ENCODE results near the gene CLASP2.
"Not testable (repeated sequence)": the region's sequence is repeated elsewhere in the genome, so short reads cannot be mapped to it uniquely, and the experiment has no call there.

Gene CLASP2

GRCh38 chr3:33717866-33718594, at the start of gene CLASP2:
Gene CLASP2 (minus strand): TSS chr3:33718254. CDS start chr3:33718002, 252 bp downstream.
- DNase-seq, result peak; percentile 92

DNA sequence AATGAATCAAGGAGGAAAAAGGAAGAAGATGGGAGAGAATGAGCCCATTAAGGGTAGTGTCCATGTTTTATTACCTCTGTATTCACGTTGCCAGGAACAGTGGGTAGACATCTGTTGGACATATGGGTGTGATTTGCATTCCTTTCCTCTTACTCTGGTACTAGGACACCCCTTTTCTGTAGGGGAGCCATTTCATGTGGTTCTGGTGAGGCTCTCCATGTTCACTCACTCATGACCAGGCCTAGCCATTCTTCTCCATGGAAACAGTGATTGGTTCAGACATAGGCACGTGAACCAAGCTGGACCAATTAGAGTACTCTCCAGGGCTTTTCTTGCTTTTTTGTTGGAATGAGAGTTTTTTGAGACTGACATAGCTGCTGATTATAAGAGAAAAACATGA, 40.8 kb upstream of the CLASP2 start:
- DNase-seq, result no peak

DNA sequence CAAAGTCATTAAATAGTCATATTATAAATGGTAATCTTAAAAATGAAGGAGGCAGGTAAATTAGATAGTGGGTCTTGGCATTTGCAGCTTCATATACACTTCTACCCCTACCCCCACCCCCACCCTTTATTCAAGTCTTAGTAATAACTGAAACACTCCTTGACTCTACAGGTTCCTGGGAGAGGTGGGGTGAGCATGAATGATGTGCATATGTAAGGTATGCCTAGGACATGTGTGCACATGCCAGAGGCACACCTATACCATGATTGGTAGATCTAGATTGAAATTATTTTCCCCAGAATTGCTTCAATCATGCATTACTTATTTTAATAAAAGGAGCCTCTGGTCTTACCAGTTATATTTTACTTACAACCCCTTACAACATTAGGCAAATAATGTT, 40.2 kb upstream of the CLASP2 start:
- no peak for DNase-seq

GRCh38 chr3:33754391-33754790, 36.3 kb upstream of the CLASP2 start:
- not testable (repeated sequence) for DNase-seq

DNA sequence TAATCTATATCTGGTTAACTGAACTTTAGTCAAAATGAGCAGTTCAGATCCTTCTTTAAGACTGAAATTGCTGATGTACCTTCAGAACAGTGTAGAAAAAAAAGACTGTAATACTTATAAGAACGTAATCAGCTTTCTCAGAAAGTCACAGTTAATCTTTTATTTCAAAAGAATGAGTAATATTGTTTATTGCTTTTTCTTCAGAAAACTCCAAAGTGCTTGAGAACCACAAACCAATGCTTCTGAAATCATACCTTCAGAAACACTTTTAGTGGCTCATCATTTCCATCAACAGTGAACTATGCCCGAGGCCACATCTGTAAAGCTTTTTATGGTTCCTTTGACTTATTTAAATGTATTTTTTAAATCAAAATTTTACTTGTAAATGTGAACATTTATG, 33.3 kb upstream of the CLASP2 start:
- no peak for DNase-seq

- no peak for DNase-seq
Measured at GRCh38 chr3:33750211-33750548, 32.1 kb upstream of the CLASP2 start.

GRCh38 chr3:33749546-33750210, 31.6 kb upstream of the CLASP2 start:
- DNase-seq, result no peak

DNA sequence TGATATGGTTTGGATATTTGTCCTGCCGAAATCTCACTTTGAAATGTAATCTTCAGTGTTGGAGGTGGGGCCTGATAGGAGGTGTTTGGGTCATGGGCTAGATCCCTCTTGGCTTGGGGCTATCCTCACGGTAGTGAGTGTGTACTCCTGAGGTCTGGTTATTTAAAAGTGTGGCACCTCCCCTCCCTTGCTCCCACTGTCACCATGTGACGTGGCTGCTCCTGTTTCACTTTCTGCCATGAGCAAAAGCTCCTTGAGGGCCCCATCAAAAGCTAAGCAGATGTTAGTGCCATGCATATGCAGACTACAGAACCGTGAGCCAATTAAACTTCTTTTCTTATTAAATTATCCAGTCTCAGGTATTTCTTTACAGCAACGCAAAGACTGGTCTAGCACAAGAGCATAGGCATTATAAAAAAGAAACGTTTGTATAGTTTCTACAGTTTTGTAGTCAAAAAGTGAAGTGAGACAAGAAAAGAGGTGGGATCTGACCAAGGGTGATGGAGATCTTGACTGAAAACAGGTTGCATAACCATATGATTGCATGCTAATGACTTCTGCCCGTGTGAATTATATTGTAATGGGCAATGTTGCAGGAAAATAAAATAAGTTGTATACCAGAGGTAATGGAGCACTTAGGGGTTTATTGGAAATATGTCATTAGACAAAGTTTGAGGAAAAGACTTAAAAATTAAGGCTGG, 28.5 kb upstream of the CLASP2 start:
- DNase-seq, result no peak

DNA sequence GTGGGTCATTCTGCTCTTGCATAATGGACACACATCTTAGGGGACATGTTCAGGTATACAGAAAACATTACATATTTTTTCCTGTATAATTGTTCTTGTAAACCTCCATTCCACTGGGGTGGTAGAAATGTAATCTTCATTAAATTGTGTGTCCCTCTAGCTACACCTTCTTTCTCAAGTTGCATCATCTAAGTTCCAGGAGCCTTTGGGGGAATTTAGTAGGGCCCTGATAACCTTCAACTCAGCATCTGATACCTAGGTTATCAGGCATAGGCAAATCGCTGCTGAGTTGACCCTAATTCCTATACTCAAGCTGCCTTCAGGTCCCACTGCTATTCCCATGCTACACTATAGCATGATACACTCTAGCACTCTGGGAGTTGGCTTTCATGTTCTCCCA, 19.1 kb upstream of the CLASP2 start:
- no peak for DNase-seq

- no peak for DNase-seq
Measured at GRCh38 chr3:33732394-33732793, 14.3 kb upstream of the CLASP2 start.

DNA sequence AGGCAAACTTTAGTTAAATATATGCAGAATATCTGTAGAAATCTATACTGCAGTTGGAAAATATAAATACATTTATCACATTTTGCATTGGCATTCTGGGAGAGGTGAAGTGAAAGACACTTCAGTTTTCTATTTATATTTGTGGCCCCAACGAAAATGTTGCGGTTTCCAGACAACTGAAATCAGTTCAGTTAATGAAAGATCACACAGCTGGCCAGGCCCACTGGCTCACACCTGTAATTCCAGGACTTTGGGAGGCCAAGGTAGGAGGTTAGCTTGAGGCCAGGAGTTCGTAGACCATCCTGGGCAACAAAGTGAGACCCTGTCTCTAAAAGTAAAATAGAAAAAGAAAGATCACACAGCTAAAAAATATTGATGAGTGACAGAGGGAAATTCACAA, 11.9 kb upstream of the CLASP2 start:
- no peak for DNase-seq

DNA sequence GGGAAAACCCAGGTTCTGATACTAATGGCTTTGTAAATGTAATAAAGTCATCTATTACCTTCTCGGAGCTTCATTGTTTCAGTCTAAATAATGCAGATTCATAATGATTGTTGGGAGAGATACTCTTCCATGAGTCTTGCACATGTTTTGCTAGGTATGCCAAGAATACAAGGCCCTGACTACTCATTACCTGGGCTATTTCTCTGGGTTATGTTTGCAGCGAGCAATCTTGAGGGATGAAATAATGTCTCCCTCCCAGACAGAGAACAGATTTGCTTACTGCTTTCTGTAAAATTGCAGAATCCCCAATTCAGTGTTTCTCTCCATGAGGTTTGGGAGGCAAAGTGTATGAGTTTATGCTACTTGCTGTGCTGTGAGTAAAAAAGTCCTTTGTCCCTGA, 6.2 kb upstream of the CLASP2 start:
- DNase-seq, result no peak

GRCh38 chr3:33722626-33723370, 4.7 kb upstream of the CLASP2 start:
- no peak for DNase-seq

- no peak for DNase-seq
Measured at GRCh38 chr3:33722191-33722590, 4.1 kb upstream of the CLASP2 start.

DNA sequence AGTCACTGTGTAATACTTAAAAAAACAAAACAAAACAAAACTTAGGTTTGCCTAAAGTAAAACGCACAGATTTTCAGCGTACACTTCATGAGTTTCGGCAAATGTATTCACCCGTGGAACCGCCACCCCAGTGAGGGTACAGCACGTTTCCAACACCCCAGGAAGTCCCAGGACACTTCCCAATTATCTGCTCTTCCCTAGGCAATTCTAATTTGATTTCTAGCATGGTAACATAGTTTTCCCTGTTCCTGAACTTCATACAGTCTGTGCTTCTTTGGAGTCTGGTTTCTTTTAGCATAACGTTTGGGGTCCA, 497 bp upstream of the CLASP2 start:
- DNase-seq, result peak; percentile 26

- DNase-seq, result no peak
Measured at GRCh38 chr3:33717616-33717865, 513 bp downstream of the CLASP2 start.

GRCh38 chr3:33716227-33716626, 1.8 kb downstream of the CLASP2 start:
- DNase-seq, result no peak

- DNase-seq, result no peak
Measured at GRCh38 chr3:33711100-33711499, 7.0 kb downstream of the CLASP2 start.

DNA sequence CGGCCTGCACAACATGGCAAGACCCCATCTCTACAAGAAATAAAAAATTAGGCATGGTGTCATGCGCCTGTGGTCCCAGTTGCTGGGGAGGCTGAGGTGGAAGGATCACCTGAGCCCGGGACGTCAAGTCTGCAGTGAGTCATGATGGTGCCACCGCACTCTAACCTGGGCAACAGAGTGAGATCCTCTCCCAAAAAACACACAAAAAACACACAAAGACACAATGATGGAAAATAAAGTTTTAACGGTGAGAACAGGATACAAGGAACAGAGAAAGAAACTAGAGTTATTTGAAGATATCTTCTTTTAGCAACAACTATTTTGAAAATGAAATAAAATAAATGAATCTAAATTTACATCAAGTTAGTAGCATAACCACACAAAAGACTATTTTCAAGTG, 12.0 kb downstream of the CLASP2 start:
- no peak for DNase-seq

GRCh38 chr3:33704891-33705290, 13.2 kb downstream of the CLASP2 start:
- DNase-seq, result no peak

DNA sequence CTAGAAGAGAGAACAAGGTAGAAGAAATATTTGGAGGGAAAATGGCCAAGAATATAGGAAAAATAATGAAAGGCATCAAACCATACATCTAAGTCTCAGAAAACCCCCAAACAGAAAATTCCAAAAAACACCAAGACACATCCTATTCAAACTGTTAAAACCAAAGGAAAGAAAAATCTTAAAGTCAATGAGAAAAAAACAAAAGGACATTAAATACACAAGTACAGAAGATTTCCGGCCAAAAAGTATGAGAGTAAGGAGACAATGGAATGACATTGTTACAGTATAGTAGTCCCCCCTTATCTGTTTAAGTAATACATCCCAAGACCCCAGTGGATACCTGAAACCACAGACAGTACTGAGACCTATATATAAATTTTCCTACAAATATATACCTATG, 18.8 kb downstream of the CLASP2 start:
- DNase-seq, result no peak

- no peak for DNase-seq
Measured at GRCh38 chr3:33694944-33695343, 23.1 kb downstream of the CLASP2 start.

GRCh38 chr3:33690341-33690740, 27.7 kb downstream of the CLASP2 start:
- no peak for DNase-seq

- DNase-seq, result no peak
Measured at GRCh38 chr3:33687406-33688010, 30.5 kb downstream of the CLASP2 start.
